GM23248 (cell line): ENCODE results near the gene MEA1. TPM values are rescaled to one million over a fixed set of nuclear protein-coding genes. Genes with fewer than 3 reads are reported as not detected.

Experiments
- DNase-seq: peaks from one replicate; pipeline ENCODE4 v3.0.0-alpha.2; 2015
- H2AFZ ChIP-seq: fragments of 200-600 bp; sonication (generic); 2 replicates; pipeline ENCODE4 v1.6.1; 2016; ENCODE audit warnings: antibody characterized with exemption
- H3F3A ChIP-seq: fragments of 200-600 bp; sonication (generic); 2 replicates; pipeline ENCODE4 v1.6.1; 2016; ENCODE audit warnings: mild to moderate bottlenecking, antibody characterized with exemption, mixed run types; ENCODE audit not compliant: insufficient read depth
- H3K27ac ChIP-seq: fragments of 200-600 bp; sonication (generic); 2 replicates; pipeline ENCODE4 v1.5.1; 2016; ENCODE audit warnings: mild to moderate bottlenecking
- H3K27me3 ChIP-seq: fragments of 200-600 bp; sonication (generic); replicated peaks from 2 replicates; pipeline ENCODE4 v1.6.1; 2016; ENCODE audit warnings: mild to moderate bottlenecking; ENCODE audit not compliant: insufficient read depth
- H3K36me3 ChIP-seq: fragments of 200-600 bp; sonication (generic); 2 replicates; pipeline ENCODE4 v1.6.1; 2016; ENCODE audit warnings: low read depth, mild to moderate bottlenecking
- H3K4me1 ChIP-seq: fragments of 200-600 bp; sonication (generic); 2 replicates; pipeline ENCODE4 v1.6.1; 2016; ENCODE audit warnings: mild to moderate bottlenecking; ENCODE audit not compliant: insufficient read depth
- H3K4me2 ChIP-seq: fragments of 200-600 bp; sonication (generic); one replicate; pipeline ENCODE4 v1.6.1; 2016; ENCODE audit warnings: mild to moderate bottlenecking; ENCODE audit not compliant: unreplicated experiment
- H3K4me3 ChIP-seq: fragments of 200-600 bp; sonication (generic); 2 replicates; pipeline ENCODE4 v1.5.1; 2016; ENCODE audit warnings: mild to moderate bottlenecking
- H3K79me2 ChIP-seq: fragments of 200-600 bp; sonication (generic); 2 replicates; pipeline ENCODE4 v1.6.1; 2016; ENCODE audit warnings: mild to moderate bottlenecking; ENCODE audit not compliant: insufficient read depth
- H3K9ac ChIP-seq: fragments of 200-600 bp; sonication (generic); 2 replicates; pipeline ENCODE4 v1.6.1; 2016; ENCODE audit warnings: mild to moderate bottlenecking
- H3K9me2 ChIP-seq: fragments of 200-600 bp; sonication (generic); 2 replicates; pipeline ENCODE4 v1.6.1; 2016; ENCODE audit warnings: mixed run types, mild to moderate bottlenecking, moderate library complexity; ENCODE audit not compliant: insufficient read depth
- H3K9me3 ChIP-seq: fragments of 200-600 bp; sonication (generic); one replicate; pipeline ENCODE4 v1.6.1; 2017; ENCODE audit warnings: low read depth
- H4K20me1 ChIP-seq: fragments of 200-600 bp; sonication (generic); 2 replicates; pipeline ENCODE4 v1.6.0; 2016; ENCODE audit not compliant: insufficient read depth
- EZH2 ChIP-seq: fragments of 200-600 bp; sonication (generic); IDR thresholded peaks from 2 replicates; pipeline ENCODE4 v1.6.1; 2018; ENCODE audit warnings: antibody characterized with exemption, mild to moderate bottlenecking; ENCODE audit not compliant: insufficient read depth, poor library complexity, severe bottlenecking
- EZH2phosphoT487 ChIP-seq: fragments of 200-600 bp; sonication (generic); IDR thresholded peaks from 2 replicates; pipeline ENCODE4 v1.6.1; 2018; ENCODE audit warnings: antibody characterized with exemption, moderate library complexity, mild to moderate bottlenecking, low read depth; ENCODE audit not compliant: insufficient read depth
- WGBS, 2 experiments: methylation state at CpG; one replicate each; pipeline ENCODE4 v1.1.6; 2015 to 2017; ENCODE audit warnings: low lambda C conversion rate in 2 of 2, low coverage in 1 of 2; ENCODE audit errors: missing lambda C conversion rate in 2 of 2; 5-methylcytosine and 5-hydroxymethylcytosine counted together
- in situ Hi-C: fragments of 300-500 bp; cut with MboI; formaldehyde crosslinking; loops from 2 replicates; pipeline ENCODE4 v1.15.0; 2020
- polyA plus RNA-seq: library from polyadenylated mRNA; unstranded; fragments of >200 nt; fragmentation: Nextera tagmentation; extraction: Ambion mirVana; gene quantifications from 2 replicates; pipeline ENCODE4 v1.2.1, GENCODE V29; 2016
- total RNA-seq: library from RNA; depleted of rRNA; stranded (reverse); fragments of >200 nt; shearing (Covaris generic); gene quantifications from 2 replicates; pipeline ENCODE4 v1.2.3, GENCODE V29; 2014; rRNA removed

The MEA1 gene
- total RNA-seq (83.1 and 100 TPM in 2 replicates), polyA plus RNA-seq (171 and 175 TPM in 2 replicates)

DNA sequence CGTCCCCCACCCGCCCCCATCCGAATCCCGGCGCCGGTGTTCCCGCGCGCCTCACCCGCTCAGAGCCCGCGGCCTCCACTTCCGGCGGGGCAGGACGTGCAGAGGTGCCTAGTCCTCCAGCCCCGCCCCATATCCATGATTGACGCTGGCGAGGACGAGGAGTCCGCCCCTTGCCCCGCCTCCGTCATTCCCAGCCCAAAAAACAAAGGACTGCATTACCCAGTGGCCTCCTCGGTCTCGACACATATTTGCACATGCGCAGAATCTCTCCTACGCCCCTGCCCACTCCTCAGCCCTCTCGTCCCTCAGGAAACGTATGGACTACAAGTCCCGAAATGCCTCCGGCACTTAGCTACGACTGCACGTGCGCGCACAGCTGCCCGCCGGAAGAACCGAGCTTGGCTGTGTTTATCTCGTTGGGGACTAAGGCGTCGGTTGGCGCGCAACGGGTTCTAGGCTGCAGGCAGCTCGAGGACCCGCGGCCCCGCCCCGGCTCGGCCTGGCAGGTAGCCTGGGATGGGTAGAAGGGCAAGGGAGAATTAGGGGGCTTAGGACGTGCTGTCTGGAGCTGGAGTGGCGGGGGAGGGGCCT is at the start of gene MEA1, which contains the start of gene KLHDC3:
TSS of gene MEA1 (minus strand) at position 104 of the 591 bp plus-strand sequence. CDS start 133 bp downstream, outside the sequence.
TSS of gene KLHDC3 (plus strand) at position 407 of the 591 bp plus-strand sequence. CDS start 2,944 bp downstream, outside the sequence.
- 0 to 2% methylated on average over 46 to 51 of the region's 51 CpGs for WGBS, 2 experiments
- Histone ChIP-seq H3K4me3 (peak within 1 kb of the TSS; percentile 90), H3K79me2 (peaks cover 79% of the 10 kb centered on the region), H3K36me3 (peaks cover 17% of the 10 kb centered on the region; the same call in 1 of the 2 replicates), H3F3A (peaks cover 29% of the 10 kb centered on the region), H3K27ac (peak within 1 kb of the TSS; percentile 76), H4K20me1 (no peaks in the 10 kb centered on the region; the same call in 1 of the 2 replicates), H3K9me3 (no peaks in the 10 kb centered on the region), H2AFZ (peak within 1 kb of the TSS; percentile 90), H3K27me3 (no peaks in the 10 kb centered on the region), H3K4me1 (peaks cover 32% of the 10 kb centered on the region), H3K4me2 (peak within 1 kb of the TSS; percentile 94), H3K9ac (peak within 1 kb of the TSS; percentile 97), H3K9me2 (no peaks in the 10 kb centered on the region)
- no peak for TF ChIP-seq EZH2phosphoT487
- TF ChIP-seq EZH2: no peak
- in situ Hi-C loops: no loop called here
- DNase-seq: peak; percentile 99

GRCh38 chr6:43062818-43063217 is 49.1 kb upstream of the MEA1 start:
- Histone ChIP-seq H3F3A (no peaks in the 10 kb centered on the region), H3K27ac (no peak overlapping the region), H3K9me2 (no peaks in the 10 kb centered on the region), H2AFZ (no peak overlapping the region), H3K4me2 (no peak overlapping the region), H3K4me3 (no peak overlapping the region), H3K9ac (no peak overlapping the region), H3K9me3 (no peaks in the 10 kb centered on the region), H3K79me2 (peaks cover 22% of the 10 kb centered on the region), H3K36me3 (0 out of 2 replicates have a peak, but pooled peaks cover under 1% of the 10 kb centered on the region), H3K27me3 (no peaks in the 10 kb centered on the region), H3K4me1 (peaks cover 5% of the 10 kb centered on the region; the same call in 1 of the 2 replicates), H4K20me1 (no peaks in the 10 kb centered on the region)
- in situ Hi-C loops: loop anchor here (5.0 kb wide), 1 partner anchor 64 kb away; no protein-coding TSS in a partner anchor
- 91% methylated on average over 12 of the region's 12 CpGs for WGBS, 2 experiments
- DNase-seq: no peak
- no peak for TF ChIP-seq EZH2
- no peak for TF ChIP-seq EZH2phosphoT487

GRCh38 chr6:43061861-43062260 is 48.1 kb upstream of the MEA1 start:
- H3K4me1 ChIP-seq: peaks cover 5% of the 10 kb centered on the region; the same call in 1 of the 2 replicates
- no peaks in the 10 kb centered on the region for H3K27me3 ChIP-seq
- peaks cover 3% of the 10 kb centered on the region; the same call in 1 of the 2 replicates for H3K36me3 ChIP-seq
- H3K4me3 ChIP-seq: no peak overlapping the region
- H3K9me2 ChIP-seq: no peaks in the 10 kb centered on the region
- H4K20me1 ChIP-seq: no peaks in the 10 kb centered on the region
- no peak overlapping the region for H3K27ac ChIP-seq
- WGBS, 2 experiments: 58 to 77% methylated on average over 2 of the region's 2 CpGs
- H3K4me2 ChIP-seq: no peak overlapping the region
- H3K9me3 ChIP-seq: no peaks in the 10 kb centered on the region
- H3F3A ChIP-seq: no peaks in the 10 kb centered on the region
- H2AFZ ChIP-seq: no peak overlapping the region
- in situ Hi-C loops: loop anchor here (5.0 kb wide), 1 partner anchor 65 kb away; no protein-coding TSS in a partner anchor
- TF ChIP-seq EZH2phosphoT487 (no peak), EZH2 (no peak)
- peak; percentile 41 for DNase-seq
- H3K9ac ChIP-seq: no peak overlapping the region
- H3K79me2 ChIP-seq: peaks cover 32% of the 10 kb centered on the region

DNA sequence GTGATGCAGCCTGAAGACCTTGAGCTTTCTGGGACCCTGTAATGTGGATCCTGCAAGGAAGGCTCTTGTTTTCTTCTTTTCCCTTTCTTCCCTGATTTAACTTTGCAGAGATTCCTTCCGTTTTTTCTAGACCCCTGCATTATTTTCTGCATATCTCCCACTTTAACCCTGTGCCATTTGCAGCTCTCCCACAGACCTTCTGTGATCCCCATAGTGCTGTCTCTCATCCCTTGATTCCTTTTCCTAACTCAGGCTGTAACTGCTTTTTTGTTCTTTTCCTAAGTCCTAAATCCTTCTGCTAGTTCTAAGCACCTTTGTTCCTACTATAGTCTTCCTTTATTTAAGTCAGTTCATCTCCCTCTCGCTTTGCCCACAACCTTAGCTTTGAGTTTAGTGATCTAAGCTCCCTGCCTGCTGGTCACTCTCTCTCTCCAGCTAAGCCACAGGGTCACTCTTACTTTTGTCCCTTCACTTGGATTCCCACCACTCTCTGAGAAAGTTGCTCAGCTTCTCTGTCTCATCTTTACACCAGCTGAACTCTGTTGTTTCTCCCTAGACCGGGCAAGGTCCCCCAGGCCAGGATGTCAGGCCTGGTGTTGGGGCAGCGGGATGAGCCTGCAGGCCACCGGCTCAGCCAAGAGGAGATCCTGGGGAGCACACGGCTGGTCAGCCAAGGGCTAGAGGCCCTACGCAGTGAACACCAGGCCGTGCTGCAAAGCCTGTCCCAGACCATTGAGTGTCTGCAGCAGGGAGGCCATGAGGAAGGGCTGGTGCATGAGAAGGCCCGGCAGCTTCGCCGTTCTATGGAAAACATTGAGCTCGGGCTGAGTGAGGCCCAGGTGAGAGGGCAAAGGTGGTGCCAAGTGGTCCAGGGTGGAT is 47.2 kb upstream of the MEA1 start:
- H3F3A ChIP-seq: no peaks in the 10 kb centered on the region

More for the DNA sequence above, 47.2 kb upstream of the MEA1 start:
- peaks cover 33% of the 10 kb centered on the region for H3K79me2 ChIP-seq
- DNase-seq: no peak
- WGBS, 2 experiments: 81 to 88% methylated on average over 12 of the region's 12 CpGs
- H3K27ac ChIP-seq: peak overlapping the region; percentile 72; the same call in 1 of the 2 replicates
- H3K4me1 ChIP-seq: peaks cover 5% of the 10 kb centered on the region; the same call in 1 of the 2 replicates
- no peaks in the 10 kb centered on the region for H3K27me3 ChIP-seq
- in situ Hi-C loops: loop anchor here (5.0 kb wide), 1 partner anchor 66 kb away; no protein-coding TSS in a partner anchor
- peak overlapping the region; percentile 93 for H3K4me2 ChIP-seq
- peaks cover 3% of the 10 kb centered on the region; the same call in 1 of the 2 replicates for H3K36me3 ChIP-seq
- no peaks in the 10 kb centered on the region for H4K20me1 ChIP-seq
- H3K9me3 ChIP-seq: no peaks in the 10 kb centered on the region
- H3K4me3 ChIP-seq: peak overlapping the region; percentile 82; the same call in 1 of the 2 replicates
- no peaks in the 10 kb centered on the region for H3K9me2 ChIP-seq
- peak overlapping the region; percentile 96 for H3K9ac ChIP-seq
- no peak overlapping the region; the same call in 1 of the 2 replicates for H2AFZ ChIP-seq
- no peak for TF ChIP-seq EZH2
- no peak for TF ChIP-seq EZH2phosphoT487
